ENCODE measurements around the gene CRTC2.

CRTC2 gene

GRCh38 chr1:153973525-153973924 is 15.1 kb upstream of the CRTC2 start:
- DNase-seq (ENCODE audit: low read depth, low spot score) = no peak

- DNase-seq (ENCODE audit: low read depth, low spot score) = no peak
These were observed 14.7 kb upstream of the CRTC2 start for GRCh38 chr1:153973071-153973470.

- no peak for DNase-seq (ENCODE audit: low read depth, low spot score)
These were observed 11.9 kb upstream of the CRTC2 start for GRCh38 chr1:153970346-153970745.

GRCh38 chr1:153968972-153969371 is 10.6 kb upstream of the CRTC2 start:
- DNase-seq (ENCODE audit: low read depth, low spot score) = no peak

- DNase-seq (ENCODE audit: low read depth, low spot score) = no peak
These were observed 10.0 kb upstream of the CRTC2 start for GRCh38 chr1:153968408-153968807.

GRCh38 chr1:153968000-153968363 is 9.6 kb upstream of the CRTC2 start:
- DNase-seq (ENCODE audit: low read depth, low spot score) = no peak

- DNase-seq (ENCODE audit: low read depth, low spot score) = peak; percentile 95
These were observed 8.9 kb upstream of the CRTC2 start, which contains the start of gene CREB3L4 for GRCh38 chr1:153967107-153967999. Gene CREB3L4 (plus strand): TSS chr1:153967902. CDS start chr1:153968526, 624 bp downstream.

GRCh38 chr1:153963850-153964331 is 5.5 kb upstream of the CRTC2 start:
- no peak for DNase-seq (ENCODE audit: low read depth, low spot score)

GRCh38 chr1:153963030-153963849 is 4.8 kb upstream of the CRTC2 start, which contains the start of gene SLC39A1:
Gene SLC39A1 (minus strand): TSS chr1:153963537. CDS start chr1:153962715, 822 bp downstream.
- no peak for DNase-seq (ENCODE audit: low read depth, low spot score)

- DNase-seq (ENCODE audit: low read depth, low spot score) = no peak
These were observed 3.9 kb upstream of the CRTC2 start for GRCh38 chr1:153962088-153963029.

GRCh38 chr1:153961421-153961820 is 3.0 kb upstream of the CRTC2 start:
- no peak for DNase-seq (ENCODE audit: low read depth, low spot score)

GRCh38 chr1:153960206-153960605 is 1.8 kb upstream of the CRTC2 start:
- DNase-seq (ENCODE audit: low read depth, low spot score) = no peak

GRCh38 chr1:153959454-153959853 is 1.0 kb upstream of the CRTC2 start:
- DNase-seq (ENCODE audit: low read depth, low spot score) = no peak

- no peak for DNase-seq (ENCODE audit: low read depth, low spot score)
These were observed 499 bp upstream of the CRTC2 start for GRCh38 chr1:153958961-153959260.

- DNase-seq (ENCODE audit: low read depth, low spot score) = no peak
These were observed 685 bp downstream of the CRTC2 start for GRCh38 chr1:153957744-153958110.

- no peak for DNase-seq (ENCODE audit: low read depth, low spot score)
These were observed 1.3 kb downstream of the CRTC2 start for GRCh38 chr1:153956997-153957715.

- DNase-seq (ENCODE audit: low read depth, low spot score) = no peak
These were observed 3.6 kb downstream of the CRTC2 start for GRCh38 chr1:153954826-153955225.

GRCh38 chr1:153953859-153954365 is 4.5 kb downstream of the CRTC2 start:
- no peak for DNase-seq (ENCODE audit: low read depth, low spot score)

GRCh38 chr1:153951801-153952200 is 6.6 kb downstream of the CRTC2 start:
- DNase-seq (ENCODE audit: low read depth, low spot score) = no peak

GRCh38 chr1:153951183-153951582 is 7.2 kb downstream of the CRTC2 start:
- DNase-seq (ENCODE audit: low read depth, low spot score) = no peak

Measured in smooth muscle cell of the brain vasculature (primary cell).